Measurements from ENCODE around the gene KLF12. TPM values are rescaled to one million over a fixed set of nuclear protein-coding genes. Genes with fewer than 3 reads are reported as not detected.

KLF12 gene
- total RNA-seq, 1 experiment from 2014 or later = 9.8 TPM

- DNase-seq (ENCODE audit: low read depth, low spot score) = no peak
- in situ Hi-C loops (cut with HindIII; ENCODE audit: low pct_unique_long_range_greater_than_20kb, low sequenced_read_pairs) = no loop called here
Observed at GRCh38 chr13:74111901-74112824, 22.0 kb downstream of the KLF12 start.

GRCh38 chr13:74111399-74111798 lies 22.8 kb downstream of the KLF12 start:
- no peak for DNase-seq (ENCODE audit: low read depth, low spot score)
- in situ Hi-C loops (cut with HindIII; ENCODE audit: low pct_unique_long_range_greater_than_20kb, low sequenced_read_pairs) = no loop called here

- DNase-seq (ENCODE audit: low read depth, low spot score) = no peak
- in situ Hi-C loops (cut with HindIII; ENCODE audit: low pct_unique_long_range_greater_than_20kb, low sequenced_read_pairs) = no loop called here
Observed at GRCh38 chr13:74110053-74110452, 24.2 kb downstream of the KLF12 start.

- DNase-seq (ENCODE audit: low read depth, low spot score) = no peak
- in situ Hi-C loops (cut with HindIII; ENCODE audit: low pct_unique_long_range_greater_than_20kb, low sequenced_read_pairs) = no loop called here
Observed at GRCh38 chr13:74107598-74107997, 26.6 kb downstream of the KLF12 start.

- no peak for DNase-seq (ENCODE audit: low read depth, low spot score)
- in situ Hi-C loops (cut with HindIII; ENCODE audit: low pct_unique_long_range_greater_than_20kb, low sequenced_read_pairs) = no loop called here
Observed at GRCh38 chr13:74105871-74106270, 28.3 kb downstream of the KLF12 start.

- DNase-seq (ENCODE audit: low read depth, low spot score) = no peak
- in situ Hi-C loops (cut with HindIII; ENCODE audit: low pct_unique_long_range_greater_than_20kb, low sequenced_read_pairs) = no loop called here
Observed at GRCh38 chr13:74104661-74105275, 29.4 kb downstream of the KLF12 start.

GRCh38 chr13:74103970-74104555 lies 30.1 kb downstream of the KLF12 start:
- in situ Hi-C loops (cut with HindIII; ENCODE audit: low pct_unique_long_range_greater_than_20kb, low sequenced_read_pairs) = no loop called here
- DNase-seq (ENCODE audit: low read depth, low spot score) = no peak

- DNase-seq (ENCODE audit: low read depth, low spot score) = no peak
- in situ Hi-C loops (cut with HindIII; ENCODE audit: low pct_unique_long_range_greater_than_20kb, low sequenced_read_pairs) = no loop called here
Observed at GRCh38 chr13:74103196-74103595, 31.0 kb downstream of the KLF12 start.

GRCh38 chr13:74102691-74103090 lies 31.5 kb downstream of the KLF12 start:
- in situ Hi-C loops (cut with HindIII; ENCODE audit: low pct_unique_long_range_greater_than_20kb, low sequenced_read_pairs) = no loop called here

GRCh38 chr13:74101436-74101835 lies 32.8 kb downstream of the KLF12 start:
- no peak for DNase-seq (ENCODE audit: low read depth, low spot score)
- in situ Hi-C loops (cut with HindIII; ENCODE audit: low pct_unique_long_range_greater_than_20kb, low sequenced_read_pairs) = no loop called here

More at GRCh38 chr13:74102691-74103090, 31.5 kb downstream of the KLF12 start:
- no peak for DNase-seq (ENCODE audit: low read depth, low spot score)

GRCh38 chr13:74098077-74098476 lies 36.1 kb downstream of the KLF12 start:
- in situ Hi-C loops (cut with HindIII; ENCODE audit: low pct_unique_long_range_greater_than_20kb, low sequenced_read_pairs) = no loop called here
- no peak for DNase-seq (ENCODE audit: low read depth, low spot score)

GRCh38 chr13:74097116-74097515 lies 37.1 kb downstream of the KLF12 start:
- no peak for DNase-seq (ENCODE audit: low read depth, low spot score)
- in situ Hi-C loops (cut with HindIII; ENCODE audit: low pct_unique_long_range_greater_than_20kb, low sequenced_read_pairs) = no loop called here

GRCh38 chr13:74093691-74094090 lies 40.5 kb downstream of the KLF12 start:
- in situ Hi-C loops (cut with HindIII; ENCODE audit: low pct_unique_long_range_greater_than_20kb, low sequenced_read_pairs) = no loop called here
- DNase-seq (ENCODE audit: low read depth, low spot score) = no peak

GRCh38 chr13:74092711-74093110 lies 41.5 kb downstream of the KLF12 start:
- in situ Hi-C loops (cut with HindIII; ENCODE audit: low pct_unique_long_range_greater_than_20kb, low sequenced_read_pairs) = no loop called here
- DNase-seq (ENCODE audit: low read depth, low spot score) = no peak

GRCh38 chr13:74090869-74091605 lies 43.2 kb downstream of the KLF12 start:
- in situ Hi-C loops (cut with HindIII; ENCODE audit: low pct_unique_long_range_greater_than_20kb, low sequenced_read_pairs) = no loop called here
- DNase-seq (ENCODE audit: low read depth, low spot score) = no peak

- no peak for DNase-seq (ENCODE audit: low read depth, low spot score)
- in situ Hi-C loops (cut with HindIII; ENCODE audit: low pct_unique_long_range_greater_than_20kb, low sequenced_read_pairs) = no loop called here
Observed at GRCh38 chr13:74090397-74090796, 43.8 kb downstream of the KLF12 start.

GRCh38 chr13:74087357-74087756 lies 46.8 kb downstream of the KLF12 start:
- no peak for DNase-seq (ENCODE audit: low read depth, low spot score)
- in situ Hi-C loops (cut with HindIII; ENCODE audit: low pct_unique_long_range_greater_than_20kb, low sequenced_read_pairs) = no loop called here

All from SK-MEL-5 (cell line).